Fibroblast of pulmonary artery (primary cell): ENCODE results near the gene SH3PXD2A.

ENCODE experiments used
- DNase-seq: peaks from one replicate; pipeline ENCODE4 v3.0.0-alpha.2; 2010; ENCODE audit warnings: low read depth
- H3K4me3 ChIP-seq: replicated peaks from 2 replicates; pipeline ENCODE4 v1.5.1; 2011; ENCODE audit warnings: low read depth, mild to moderate bottlenecking, control low read depth, low read length, moderate library complexity
- CTCF ChIP-seq: IDR thresholded peaks from 2 replicates; pipeline ENCODE4 v1.5.1; 2011; ENCODE audit warnings: mild to moderate bottlenecking, control low read depth, low read length, inconsistent platforms; ENCODE audit errors: missing control alignments

Gene SH3PXD2A

DNA sequence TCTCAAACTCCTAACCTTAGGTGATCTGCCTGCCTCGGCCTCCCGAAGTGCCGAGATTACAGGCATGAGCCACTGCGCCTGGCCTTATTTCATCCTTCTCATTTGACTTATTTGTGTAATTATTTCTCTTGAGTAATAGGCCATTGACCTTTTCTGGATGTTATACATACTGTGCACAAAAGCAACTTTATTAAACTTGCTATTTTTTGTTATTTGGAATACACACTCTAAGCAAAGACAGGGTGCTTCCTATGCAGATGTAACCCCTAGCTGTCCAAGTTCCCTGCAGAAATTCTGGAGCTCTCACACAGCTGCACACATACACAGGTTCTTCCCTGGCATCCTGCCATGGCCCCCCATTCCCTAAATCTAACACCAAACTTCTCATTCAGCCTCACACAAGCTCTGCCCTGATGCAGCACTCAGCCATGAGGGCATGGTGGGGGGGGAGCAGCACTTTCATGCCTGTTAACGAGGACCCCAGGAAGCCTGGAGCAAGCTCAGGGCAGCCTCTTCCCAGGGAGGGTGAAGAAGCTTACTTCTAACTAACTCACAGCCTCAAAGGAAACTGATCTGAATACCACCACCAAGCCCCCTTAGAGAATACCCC lies 33.2 kb downstream of the SH3PXD2A start:
- no peak for TF ChIP-seq CTCF
- no peak for DNase-seq
- no peak overlapping the region for H3K4me3 ChIP-seq

GRCh38 chr10:103820101-103821062 lies 35.0 kb downstream of the SH3PXD2A start:
- DNase-seq, result peak; percentile 44
- no peak overlapping the region for H3K4me3 ChIP-seq
- TF ChIP-seq CTCF, result no peak

DNA sequence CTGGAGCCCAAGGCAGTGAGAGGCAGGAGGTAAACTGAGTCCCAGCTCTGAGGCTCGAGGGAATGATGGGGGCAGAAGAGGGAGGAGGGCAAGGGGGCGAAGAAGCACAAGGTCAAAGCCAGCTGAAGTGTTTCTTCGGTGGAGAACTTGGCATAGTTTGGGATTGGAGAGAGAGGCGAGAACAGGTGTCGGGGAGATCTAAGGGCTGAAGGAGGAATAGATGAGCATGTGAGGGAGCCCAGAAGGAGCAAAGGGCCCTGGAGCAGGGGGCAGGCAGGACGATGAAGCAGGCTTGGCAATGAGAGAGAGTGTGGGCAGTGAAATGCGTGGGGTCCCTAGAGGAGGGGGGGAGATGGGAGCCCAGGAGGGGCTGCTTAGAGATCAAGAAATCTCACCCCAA lies 35.9 kb downstream of the SH3PXD2A start:
- no peak for TF ChIP-seq CTCF
- DNase-seq, result no peak
- no peak overlapping the region for H3K4me3 ChIP-seq

DNA sequence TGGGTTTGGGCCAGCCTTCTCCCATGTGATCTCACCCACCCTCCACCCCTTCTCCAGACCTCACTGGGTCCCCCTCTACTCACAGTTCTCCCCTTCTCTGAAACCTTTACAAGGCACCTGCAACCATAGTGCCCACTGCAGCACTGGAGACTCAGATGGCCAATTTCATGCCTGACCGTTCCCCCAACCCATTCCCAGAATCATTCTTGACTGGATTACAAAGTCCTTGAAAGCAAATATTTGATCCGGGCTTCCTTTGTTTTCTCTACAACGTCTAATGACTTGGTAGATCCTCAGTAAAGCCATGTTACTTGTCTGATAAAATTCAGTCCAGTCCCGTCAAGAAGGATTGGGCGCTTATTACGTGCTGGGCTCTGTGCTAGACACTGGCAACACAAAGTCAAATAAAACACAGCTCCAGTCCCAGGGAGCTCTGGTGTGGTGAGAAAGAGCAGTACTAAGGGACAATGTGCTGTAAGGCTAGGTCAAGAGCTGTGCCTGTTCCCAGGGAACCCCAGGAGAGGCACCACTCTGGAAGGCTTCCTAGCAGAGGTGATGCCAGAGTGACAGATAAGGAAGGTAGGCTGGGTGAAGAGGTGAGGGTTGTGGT lies 36.5 kb downstream of the SH3PXD2A start:
- no peak for TF ChIP-seq CTCF
- DNase-seq, result no peak
- no peak overlapping the region for H3K4me3 ChIP-seq

GRCh38 chr10:103818105-103818504 lies 37.3 kb downstream of the SH3PXD2A start:
- no peak for TF ChIP-seq CTCF
- H3K4me3 ChIP-seq, result no peak overlapping the region
- no peak for DNase-seq

DNA sequence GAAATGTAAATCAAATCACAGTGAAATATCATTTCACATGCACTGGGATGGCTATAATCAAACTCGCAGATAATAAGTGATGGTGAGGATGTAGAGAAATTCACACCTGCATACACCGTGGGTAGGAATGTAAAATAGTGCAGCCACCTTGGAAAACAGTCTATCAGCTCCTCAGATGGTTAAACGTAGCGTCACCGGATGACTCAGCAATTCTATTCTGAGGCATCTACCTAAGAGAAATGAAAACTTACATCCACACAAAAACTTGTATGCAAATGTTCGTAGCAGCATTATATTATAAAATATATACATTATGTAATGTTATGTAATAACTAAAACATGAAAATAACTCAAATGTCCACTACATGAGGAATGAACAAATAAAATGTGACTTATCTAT lies 38.9 kb downstream of the SH3PXD2A start:
- H3K4me3 ChIP-seq, result no peak overlapping the region
- DNase-seq, result peak; percentile 36
- no peak for TF ChIP-seq CTCF
